Esophagus muscularis mucosa (tissue), 4 donors: ENCODE measurements around the gene ANKRD12.

Experiments
- EP300 ChIP-seq: sonication (generic); formaldehyde crosslinking; IDR thresholded peaks from one replicate; pipeline ENCODE4 v1.6.1; 2017; ENCODE audit warnings: antibody characterized with exemption
- POLR2A ChIP-seq: fragments of 450-650 bp; IDR thresholded peaks from one replicate; pipeline ENCODE4 v1.6.1; 2017; ENCODE audit warnings: antibody characterized with exemption, moderate library complexity, mild to moderate bottlenecking, low read depth
- TF ChIP-seq, protein P1 (sequence below), 3 experiments: fragments of 200-600 bp in 2 of 3; fragments of 450-650 bp in 1 of 3; sonication (generic) in 2 of 3; IDR thresholded peaks; one replicate each; pipeline ENCODE4 v1.5.1; 2017 to 2019; ENCODE audit warnings: antibody characterized with exemption in 3 of 3, mild to moderate bottlenecking in 2 of 3, moderate library complexity in 1 of 3

DNA sequence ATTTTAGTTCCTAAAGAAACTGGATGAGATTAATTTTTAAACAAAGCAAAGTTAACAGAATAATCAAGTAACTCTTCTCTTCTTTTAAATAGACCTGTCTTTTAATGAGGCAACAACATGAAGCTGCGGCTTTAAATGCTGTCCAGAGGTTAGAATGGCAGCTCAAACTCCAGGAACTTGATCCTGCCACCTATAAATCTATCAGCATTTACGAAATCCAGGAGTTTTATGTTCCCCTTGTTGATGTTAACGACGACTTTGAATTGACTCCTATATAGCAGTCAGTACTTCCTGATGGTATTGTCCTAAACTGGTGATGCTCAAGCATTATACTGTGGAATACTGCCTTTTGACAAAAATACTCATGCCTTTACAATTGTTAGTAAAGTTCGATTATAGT lies 144.3 kb downstream of the ANKRD12 start:
- no peak for TF ChIP-seq POLR2A
- TF ChIP-seq, protein P1, sequence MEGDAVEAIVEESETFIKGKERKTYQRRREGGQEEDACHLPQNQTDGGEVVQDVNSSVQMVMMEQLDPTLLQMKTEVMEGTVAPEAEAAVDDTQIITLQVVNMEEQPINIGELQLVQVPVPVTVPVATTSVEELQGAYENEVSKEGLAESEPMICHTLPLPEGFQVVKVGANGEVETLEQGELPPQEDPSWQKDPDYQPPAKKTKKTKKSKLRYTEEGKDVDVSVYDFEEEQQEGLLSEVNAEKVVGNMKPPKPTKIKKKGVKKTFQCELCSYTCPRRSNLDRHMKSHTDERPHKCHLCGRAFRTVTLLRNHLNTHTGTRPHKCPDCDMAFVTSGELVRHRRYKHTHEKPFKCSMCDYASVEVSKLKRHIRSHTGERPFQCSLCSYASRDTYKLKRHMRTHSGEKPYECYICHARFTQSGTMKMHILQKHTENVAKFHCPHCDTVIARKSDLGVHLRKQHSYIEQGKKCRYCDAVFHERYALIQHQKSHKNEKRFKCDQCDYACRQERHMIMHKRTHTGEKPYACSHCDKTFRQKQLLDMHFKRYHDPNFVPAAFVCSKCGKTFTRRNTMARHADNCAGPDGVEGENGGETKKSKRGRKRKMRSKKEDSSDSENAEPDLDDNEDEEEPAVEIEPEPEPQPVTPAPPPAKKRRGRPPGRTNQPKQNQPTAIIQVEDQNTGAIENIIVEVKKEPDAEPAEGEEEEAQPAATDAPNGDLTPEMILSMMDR (IDR thresholded peaks at IDR 0.05) = no peak
- no peak for TF ChIP-seq EP300
